Measurements from ENCODE around the gene PPP4R1. TPM values are rescaled to one million over a fixed set of nuclear protein-coding genes. Genes with fewer than 3 reads are reported as not detected.

Gene PPP4R1
- polyA plus RNA-seq, 1 donor from 2014 or later, result 127 TPM

DNA sequence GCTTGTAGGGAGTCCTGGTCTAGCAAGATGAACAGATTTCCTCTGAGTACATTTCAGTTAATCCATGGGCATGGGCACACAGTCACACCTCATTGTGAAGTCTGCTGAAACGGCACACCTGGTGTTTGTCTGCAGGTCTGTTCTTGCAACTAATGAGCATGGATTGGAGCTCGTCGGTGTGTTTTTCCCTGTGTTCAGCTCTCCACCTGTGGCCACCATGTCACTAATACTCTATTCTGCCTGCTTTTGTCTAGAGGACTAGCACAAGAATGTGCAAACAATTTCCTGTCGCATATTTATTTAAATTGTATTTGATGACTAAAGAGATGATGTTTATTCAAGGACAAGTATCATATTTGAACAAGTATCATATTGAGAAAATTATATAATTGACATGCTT lies 24.5 kb upstream of the PPP4R1 start:
- H3K4me3 ChIP-seq (ENCODE audit: low read length), result no peak overlapping the region
- H3K4me2 ChIP-seq (ENCODE audit: low read length), result no peak overlapping the region
- H4K20me1 ChIP-seq (ENCODE audit: insufficient read depth), result no peaks in the 10 kb centered on the region
- no peaks in the 10 kb centered on the region for H3K9me3 ChIP-seq (ENCODE audit: low read length)
- H3K36me3 ChIP-seq (ENCODE audit: insufficient read depth, low read length), result no peaks in the 10 kb centered on the region
- no peaks in the 10 kb centered on the region for H3K27me3 ChIP-seq (ENCODE audit: insufficient read depth, low read depth, low read length)
- H2AFZ ChIP-seq (ENCODE audit: low read depth, low read length), result no peak overlapping the region
- H3F3A ChIP-seq (ENCODE audit: insufficient read depth, low read length, poor library complexity, severe bottlenecking), result no peaks in the 10 kb centered on the region
- H3K9me2 ChIP-seq (ENCODE audit: insufficient read depth, low read length), result no peaks in the 10 kb centered on the region
- H3K9ac ChIP-seq (ENCODE audit: low read length), result no peak overlapping the region
- TF ChIP-seq EP300 (conservative IDR thresholded peaks at IDR 0.05; ENCODE audit: poor library complexity, severe bottlenecking) (no peak), POLR2AphosphoS5 (IDR thresholded peaks at IDR 0.05) (no peak), MXI1 (conservative IDR thresholded peaks at IDR 0.05; ENCODE audit: poor library complexity, severe bottlenecking) (no peak), TAF1 (IDR thresholded peaks at IDR 0.05; ENCODE audit: low read depth) (no peak), SMC3 (conservative IDR thresholded peaks at IDR 0.05; ENCODE audit: poor library complexity) (no peak), RAD21 (conservative IDR thresholded peaks at IDR 0.05) (no peak), EZH2 (IDR thresholded peaks at IDR 0.05; ENCODE audit: borderline replicate concordance, insufficient read depth, low read length, poor library complexity, severe bottlenecking) (no peak)
- TF ChIP-seq, protein P1, sequence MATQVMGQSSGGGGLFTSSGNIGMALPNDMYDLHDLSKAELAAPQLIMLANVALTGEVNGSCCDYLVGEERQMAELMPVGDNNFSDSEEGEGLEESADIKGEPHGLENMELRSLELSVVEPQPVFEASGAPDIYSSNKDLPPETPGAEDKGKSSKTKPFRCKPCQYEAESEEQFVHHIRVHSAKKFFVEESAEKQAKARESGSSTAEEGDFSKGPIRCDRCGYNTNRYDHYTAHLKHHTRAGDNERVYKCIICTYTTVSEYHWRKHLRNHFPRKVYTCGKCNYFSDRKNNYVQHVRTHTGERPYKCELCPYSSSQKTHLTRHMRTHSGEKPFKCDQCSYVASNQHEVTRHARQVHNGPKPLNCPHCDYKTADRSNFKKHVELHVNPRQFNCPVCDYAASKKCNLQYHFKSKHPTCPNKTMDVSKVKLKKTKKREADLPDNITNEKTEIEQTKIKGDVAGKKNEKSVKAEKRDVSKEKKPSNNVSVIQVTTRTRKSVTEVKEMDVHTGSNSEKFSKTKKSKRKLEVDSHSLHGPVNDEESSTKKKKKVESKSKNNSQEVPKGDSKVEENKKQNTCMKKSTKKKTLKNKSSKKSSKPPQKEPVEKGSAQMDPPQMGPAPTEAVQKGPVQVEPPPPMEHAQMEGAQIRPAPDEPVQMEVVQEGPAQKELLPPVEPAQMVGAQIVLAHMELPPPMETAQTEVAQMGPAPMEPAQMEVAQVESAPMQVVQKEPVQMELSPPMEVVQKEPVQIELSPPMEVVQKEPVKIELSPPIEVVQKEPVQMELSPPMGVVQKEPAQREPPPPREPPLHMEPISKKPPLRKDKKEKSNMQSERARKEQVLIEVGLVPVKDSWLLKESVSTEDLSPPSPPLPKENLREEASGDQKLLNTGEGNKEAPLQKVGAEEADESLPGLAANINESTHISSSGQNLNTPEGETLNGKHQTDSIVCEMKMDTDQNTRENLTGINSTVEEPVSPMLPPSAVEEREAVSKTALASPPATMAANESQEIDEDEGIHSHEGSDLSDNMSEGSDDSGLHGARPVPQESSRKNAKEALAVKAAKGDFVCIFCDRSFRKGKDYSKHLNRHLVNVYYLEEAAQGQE (IDR thresholded peaks at IDR 0.05; ENCODE audit: borderline replicate concordance), result no peak
- TF ChIP-seq, protein P2, sequence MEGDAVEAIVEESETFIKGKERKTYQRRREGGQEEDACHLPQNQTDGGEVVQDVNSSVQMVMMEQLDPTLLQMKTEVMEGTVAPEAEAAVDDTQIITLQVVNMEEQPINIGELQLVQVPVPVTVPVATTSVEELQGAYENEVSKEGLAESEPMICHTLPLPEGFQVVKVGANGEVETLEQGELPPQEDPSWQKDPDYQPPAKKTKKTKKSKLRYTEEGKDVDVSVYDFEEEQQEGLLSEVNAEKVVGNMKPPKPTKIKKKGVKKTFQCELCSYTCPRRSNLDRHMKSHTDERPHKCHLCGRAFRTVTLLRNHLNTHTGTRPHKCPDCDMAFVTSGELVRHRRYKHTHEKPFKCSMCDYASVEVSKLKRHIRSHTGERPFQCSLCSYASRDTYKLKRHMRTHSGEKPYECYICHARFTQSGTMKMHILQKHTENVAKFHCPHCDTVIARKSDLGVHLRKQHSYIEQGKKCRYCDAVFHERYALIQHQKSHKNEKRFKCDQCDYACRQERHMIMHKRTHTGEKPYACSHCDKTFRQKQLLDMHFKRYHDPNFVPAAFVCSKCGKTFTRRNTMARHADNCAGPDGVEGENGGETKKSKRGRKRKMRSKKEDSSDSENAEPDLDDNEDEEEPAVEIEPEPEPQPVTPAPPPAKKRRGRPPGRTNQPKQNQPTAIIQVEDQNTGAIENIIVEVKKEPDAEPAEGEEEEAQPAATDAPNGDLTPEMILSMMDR (IDR thresholded peaks at IDR 0.05; ENCODE audit: poor library complexity, severe bottlenecking), result no peak
- no peak overlapping the region for H3K27ac ChIP-seq (ENCODE audit: low read length)
- H3K79me2 ChIP-seq (replicated peaks; ENCODE audit: insufficient read depth, low read length), result no peaks in the 10 kb centered on the region

DNA sequence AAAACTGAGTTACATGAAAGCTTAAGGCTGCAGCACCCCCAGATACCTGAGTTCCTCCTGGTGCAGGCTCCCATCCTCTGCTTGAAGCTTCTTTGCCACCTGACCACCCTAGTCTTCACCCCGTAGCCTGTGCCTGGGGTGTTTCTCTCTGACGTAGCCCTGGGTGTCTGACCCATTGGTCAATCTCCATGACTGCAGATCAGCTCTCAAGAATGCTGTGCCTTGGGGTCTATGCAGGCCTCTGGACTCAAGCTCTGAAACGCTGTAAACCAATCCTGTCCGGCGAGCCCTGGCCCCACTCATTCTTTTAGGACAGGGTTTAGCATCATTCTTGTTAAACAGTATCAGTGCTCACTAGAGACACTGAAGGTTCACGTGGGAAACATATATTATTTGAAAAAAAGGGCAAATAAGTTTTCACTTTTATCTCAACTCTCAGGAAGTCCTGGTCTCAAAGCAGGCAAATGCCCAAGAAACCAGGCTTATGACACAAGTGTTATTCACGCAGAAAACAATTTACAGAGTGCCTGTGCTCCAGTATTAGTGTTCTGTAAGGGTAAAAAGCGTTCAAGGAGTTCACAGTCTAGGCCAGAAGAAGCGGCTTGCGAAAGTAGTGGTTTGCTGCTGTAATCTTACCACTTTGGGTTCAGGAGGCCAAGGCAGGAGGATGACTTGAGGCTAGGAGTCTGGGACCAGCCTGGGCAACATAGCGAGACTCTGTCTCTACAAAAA lies 22.8 kb upstream of the PPP4R1 start:
- no peaks in the 10 kb centered on the region for H3K9me3 ChIP-seq (ENCODE audit: low read length)
- H3K9me2 ChIP-seq (ENCODE audit: insufficient read depth, low read length), result no peaks in the 10 kb centered on the region
- H3K79me2 ChIP-seq (replicated peaks; ENCODE audit: insufficient read depth, low read length), result no peaks in the 10 kb centered on the region
- no peak overlapping the region for H2AFZ ChIP-seq (ENCODE audit: low read depth, low read length)
- H3K9ac ChIP-seq (ENCODE audit: low read length), result no peak overlapping the region
- H3K36me3 ChIP-seq (ENCODE audit: insufficient read depth, low read length), result no peaks in the 10 kb centered on the region
- H3K27me3 ChIP-seq (ENCODE audit: insufficient read depth, low read depth, low read length), result no peaks in the 10 kb centered on the region
- H3K4me3 ChIP-seq (ENCODE audit: low read length), result no peak overlapping the region
- H4K20me1 ChIP-seq (ENCODE audit: insufficient read depth), result no peaks in the 10 kb centered on the region
- no peak overlapping the region for H3K4me2 ChIP-seq (ENCODE audit: low read length)
- H3F3A ChIP-seq (ENCODE audit: insufficient read depth, low read length, poor library complexity, severe bottlenecking), result no peaks in the 10 kb centered on the region
- TF ChIP-seq SMC3 (conservative IDR thresholded peaks at IDR 0.05; ENCODE audit: poor library complexity), result no peak
- TF ChIP-seq MXI1 (conservative IDR thresholded peaks at IDR 0.05; ENCODE audit: poor library complexity, severe bottlenecking), result no peak
- no peak for TF ChIP-seq POLR2AphosphoS5 (IDR thresholded peaks at IDR 0.05)
- TF ChIP-seq EP300 (conservative IDR thresholded peaks at IDR 0.05; ENCODE audit: poor library complexity, severe bottlenecking), result no peak
- TF ChIP-seq TAF1 (IDR thresholded peaks at IDR 0.05; ENCODE audit: low read depth), result no peak
- TF ChIP-seq, protein P1 (IDR thresholded peaks at IDR 0.05; ENCODE audit: borderline replicate concordance), result no peak
- TF ChIP-seq, protein P2 (IDR thresholded peaks at IDR 0.05; ENCODE audit: poor library complexity, severe bottlenecking), result no peak
- no peak for TF ChIP-seq RAD21 (conservative IDR thresholded peaks at IDR 0.05)
- TF ChIP-seq EZH2 (IDR thresholded peaks at IDR 0.05; ENCODE audit: borderline replicate concordance, insufficient read depth, low read length, poor library complexity, severe bottlenecking), result no peak
- no peak overlapping the region for H3K27ac ChIP-seq (ENCODE audit: low read length)

All from neural cell (in vitro differentiated cells).